Esophagus muscularis mucosa (tissue), 4 donors: ENCODE results near the gene MDH1B. TPM values are rescaled to one million over a fixed set of nuclear protein-coding genes. Genes with fewer than 3 reads are reported as not detected.

Source experiments
- DNase-seq: peaks from one replicate; pipeline ENCODE4 v3.0.0-alpha.2; 2017; ENCODE audit errors: extremely low spot score
- H3K27ac ChIP-seq, 4 donors: fragments of 200-600 bp; sonication (generic); replicated peaks in 1 of 4; 1 replicate in 3 of 4; 2 replicates in 1 of 4; pipeline ENCODE4 v1.5.1; 2016 to 2019; ENCODE audit warnings: mild to moderate bottlenecking in 1 of 4
- H3K27me3 ChIP-seq, 4 donors: fragments of 200-600 bp; sonication (generic); one replicate each; pipeline versions ENCODE4 v1.5.1 to v1.6.0; 2016 to 2019
- H3K36me3 ChIP-seq, 4 donors: fragments of 200-600 bp; sonication (generic); one replicate each; pipeline ENCODE4 v1.5.1; 2016 to 2019
- H3K4me1 ChIP-seq, 4 donors: fragments of 200-600 bp; sonication (generic); one replicate each; pipeline ENCODE4 v1.5.1; 2016 to 2019
- H3K4me3 ChIP-seq, 4 donors: fragments of 200-600 bp; sonication (generic); 1 replicate in 2 of 4; 2 replicates in 2 of 4; pipeline ENCODE4 v1.5.1; 2016 to 2019; ENCODE audit warnings: mild to moderate bottlenecking in 4 of 4, moderate library complexity in 1 of 4
- H3K9me3 ChIP-seq, 4 donors: fragments of 200-600 bp; sonication (generic); 1 replicate in 3 of 4; 2 replicates in 1 of 4; pipeline ENCODE4 v1.5.1; 2016 to 2019
- EP300 ChIP-seq: sonication (generic); formaldehyde crosslinking; IDR thresholded peaks from one replicate; pipeline ENCODE4 v1.6.1; 2017; ENCODE audit warnings: antibody characterized with exemption
- POLR2A ChIP-seq: fragments of 450-650 bp; IDR thresholded peaks from one replicate; pipeline ENCODE4 v1.6.1; 2017; ENCODE audit warnings: antibody characterized with exemption, moderate library complexity, mild to moderate bottlenecking, low read depth
- POLR2AphosphoS5 ChIP-seq, 2 donors: sonication (generic); formaldehyde crosslinking; IDR thresholded peaks; one replicate each; pipeline ENCODE4 v1.6.1; 2017; ENCODE audit warnings: antibody characterized with exemption in 2 of 2
- WGBS: methylation state at CpG from one replicate; pipeline ENCODE4 v1.1.5; 2018; 5-methylcytosine and 5-hydroxymethylcytosine counted together
- intact Hi-C: fragments of 100-400 bp; cut with DNase I; formaldehyde crosslinking; loops from one replicate; pipeline ENCODE4 v1.15.1; 2023
- small RNA-seq, 3 donors: library from RNA; depleted of rRNA; stranded (forward); fragments of <200 nt; gene quantifications; one replicate each; pipeline ENCODE3, GENCODE V24; 2016
- total RNA-seq, 4 donors: library from RNA; depleted of rRNA; stranded (reverse); fragments of >200 nt; gene quantifications; one replicate each; pipeline versions ENCODE4 v1.1.0 to v1.2.1, GENCODE V29; 2016
- TF ChIP-seq, protein P1 (sequence below), 3 experiments: fragments of 200-600 bp in 2 of 3; fragments of 450-650 bp in 1 of 3; sonication (generic) in 2 of 3; IDR thresholded peaks; one replicate each; pipeline ENCODE4 v1.5.1; 2017 to 2019; ENCODE audit warnings: antibody characterized with exemption in 3 of 3, mild to moderate bottlenecking in 2 of 3, moderate library complexity in 1 of 3

The MDH1B gene
- total RNA-seq, 4 donors from 2014 or later, result 0.19 to 1.2 (median 0.75) TPM

DNA sequence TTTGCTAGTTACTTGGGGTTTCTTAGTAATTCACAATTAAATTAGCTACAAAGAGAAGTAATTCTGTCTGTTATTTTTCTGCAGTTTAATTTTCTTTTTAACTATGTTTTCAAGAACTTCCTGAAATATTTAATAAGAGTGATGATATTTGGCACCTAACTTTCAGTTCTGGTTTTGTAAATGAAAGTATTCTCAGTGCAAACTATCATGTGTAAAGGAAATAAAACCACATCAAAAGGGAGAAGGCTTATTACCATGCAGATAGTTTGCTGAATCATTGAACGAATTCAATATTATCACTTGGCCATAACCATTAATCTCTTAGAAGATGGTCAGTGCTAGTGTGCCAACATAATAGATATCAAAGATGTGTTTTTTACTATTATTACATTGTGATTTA lies 76.1 kb downstream of the MDH1B start:
- H3K4me1 ChIP-seq, result no peaks in the 10 kb centered on the region
- H3K27me3 ChIP-seq, result peaks cover 0 to 4% (median 0%) of the 10 kb centered on the region in 4 donors
- H3K4me3 ChIP-seq, result no peak overlapping the region
- H3K36me3 ChIP-seq, result no peaks in the 10 kb centered on the region
- H3K27ac ChIP-seq, result no peak overlapping the region
- intact Hi-C loops, result no loop called here
- H3K9me3 ChIP-seq, result no peaks in the 10 kb centered on the region
- DNase-seq, result no peak
- 59% methylated on average over 1 of the region's 1 CpG for WGBS
- TF ChIP-seq, protein P1, sequence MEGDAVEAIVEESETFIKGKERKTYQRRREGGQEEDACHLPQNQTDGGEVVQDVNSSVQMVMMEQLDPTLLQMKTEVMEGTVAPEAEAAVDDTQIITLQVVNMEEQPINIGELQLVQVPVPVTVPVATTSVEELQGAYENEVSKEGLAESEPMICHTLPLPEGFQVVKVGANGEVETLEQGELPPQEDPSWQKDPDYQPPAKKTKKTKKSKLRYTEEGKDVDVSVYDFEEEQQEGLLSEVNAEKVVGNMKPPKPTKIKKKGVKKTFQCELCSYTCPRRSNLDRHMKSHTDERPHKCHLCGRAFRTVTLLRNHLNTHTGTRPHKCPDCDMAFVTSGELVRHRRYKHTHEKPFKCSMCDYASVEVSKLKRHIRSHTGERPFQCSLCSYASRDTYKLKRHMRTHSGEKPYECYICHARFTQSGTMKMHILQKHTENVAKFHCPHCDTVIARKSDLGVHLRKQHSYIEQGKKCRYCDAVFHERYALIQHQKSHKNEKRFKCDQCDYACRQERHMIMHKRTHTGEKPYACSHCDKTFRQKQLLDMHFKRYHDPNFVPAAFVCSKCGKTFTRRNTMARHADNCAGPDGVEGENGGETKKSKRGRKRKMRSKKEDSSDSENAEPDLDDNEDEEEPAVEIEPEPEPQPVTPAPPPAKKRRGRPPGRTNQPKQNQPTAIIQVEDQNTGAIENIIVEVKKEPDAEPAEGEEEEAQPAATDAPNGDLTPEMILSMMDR (IDR thresholded peaks at IDR 0.05), result no peak
- TF ChIP-seq POLR2A (no peak), EP300 (no peak), POLR2AphosphoS5 (IDR thresholded peaks at IDR 0.05) (no peak)

DNA sequence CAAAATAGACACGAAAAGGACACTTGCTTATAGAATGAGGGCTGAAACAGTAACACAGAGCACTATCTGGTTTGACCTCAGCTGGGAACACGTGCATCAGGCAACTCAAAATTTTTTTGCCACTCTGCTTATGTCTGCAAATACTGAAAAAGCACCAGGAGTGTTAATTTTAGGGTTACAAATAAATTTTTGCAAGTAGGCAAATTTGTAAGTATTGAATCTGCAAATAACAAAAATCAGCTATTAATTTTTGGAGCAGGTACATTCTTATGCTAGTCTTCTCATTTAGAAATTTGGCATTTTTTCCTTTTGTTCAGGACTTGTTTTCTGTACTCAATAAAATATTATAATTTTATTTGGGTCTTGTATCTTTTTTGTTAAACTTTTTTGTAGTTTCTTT lies 76.7 kb downstream of the MDH1B start:
- DNase-seq, result no peak
- no peak for TF ChIP-seq POLR2AphosphoS5 (IDR thresholded peaks at IDR 0.05)
- TF ChIP-seq POLR2A, result no peak
- TF ChIP-seq, protein P1 (IDR thresholded peaks at IDR 0.05), result no peak
- TF ChIP-seq EP300, result no peak
- no peaks in the 10 kb centered on the region for H3K4me1 ChIP-seq
- 63% methylated on average over 2 of the region's 2 CpGs for WGBS
- peaks cover 0 to 4% (median 0%) of the 10 kb centered on the region in 4 donors for H3K27me3 ChIP-seq
- H3K36me3 ChIP-seq, result no peaks in the 10 kb centered on the region
- H3K27ac ChIP-seq, result no peak overlapping the region
- intact Hi-C loops, result no loop called here
- H3K9me3 ChIP-seq, result no peaks in the 10 kb centered on the region
- H3K4me3 ChIP-seq, result no peak overlapping the region

Small RNA genes within 50 kb of the gene (small RNA-seq; reads per million reads assigned to genes)
- 0 reads per million in 3 donors for gene MIR3130-2
- 0 reads per million in 3 donors for gene RF00019

Other genes starting within 250 kb of the MDH1B start
- gene FAM237A, start 122.8 kb downstream of the MDH1B start, total RNA-seq, result not detected
- gene DYTN, start 46.9 kb downstream of the MDH1B start, total RNA-seq, result not detected
- gene FASTKD2, start 278 bp upstream of the MDH1B start, total RNA-seq, result 10 to 100 TPM; 22.5 to 31.3 (median 25.2) TPM
- gene CPO, start 174.2 kb upstream of the MDH1B start, total RNA-seq, result under 1 TPM; 0.32 to 0.83 (median 0.48) TPM